Measurements from ENCODE around the gene LRP2.
"Not testable (repeated sequence)": the region's sequence is repeated elsewhere in the genome, so short reads cannot be mapped to it uniquely, and the experiment has no call there.

Gene LRP2

DNA sequence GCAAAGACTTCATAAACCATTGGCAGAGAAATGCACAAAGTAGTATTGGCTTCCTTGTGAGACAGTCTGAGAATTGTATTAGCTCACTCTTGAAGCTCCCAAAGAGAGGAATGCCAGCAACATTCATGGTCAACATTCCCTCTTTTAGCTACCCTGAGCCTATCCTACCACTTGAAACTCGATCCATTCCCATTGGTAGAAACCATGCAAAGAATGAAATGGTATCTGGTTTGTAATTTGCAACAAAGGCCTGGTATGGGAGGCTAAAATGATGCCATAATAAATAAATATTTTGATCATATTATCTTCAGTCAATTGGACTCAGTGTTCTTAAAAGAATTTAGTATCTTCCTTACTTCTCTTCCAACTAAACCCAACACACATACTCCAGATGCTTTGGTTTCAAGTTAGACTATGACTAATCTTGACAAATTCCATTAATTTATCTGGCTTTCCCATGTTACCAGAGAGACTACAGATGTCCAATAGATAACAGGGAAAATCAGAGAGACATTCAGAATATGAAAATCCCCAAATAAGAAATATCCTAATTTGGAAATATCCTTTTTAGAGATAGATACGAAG lies 190.1 kb downstream of the LRP2 start:
- DNase-seq = no peak

GRCh38 chr2:169165791-169166190 lies 196.5 kb downstream of the LRP2 start:
- DNase-seq = no peak

- no peak for DNase-seq
These were observed 198.0 kb downstream of the LRP2 start for GRCh38 chr2:169164311-169164710.

DNA sequence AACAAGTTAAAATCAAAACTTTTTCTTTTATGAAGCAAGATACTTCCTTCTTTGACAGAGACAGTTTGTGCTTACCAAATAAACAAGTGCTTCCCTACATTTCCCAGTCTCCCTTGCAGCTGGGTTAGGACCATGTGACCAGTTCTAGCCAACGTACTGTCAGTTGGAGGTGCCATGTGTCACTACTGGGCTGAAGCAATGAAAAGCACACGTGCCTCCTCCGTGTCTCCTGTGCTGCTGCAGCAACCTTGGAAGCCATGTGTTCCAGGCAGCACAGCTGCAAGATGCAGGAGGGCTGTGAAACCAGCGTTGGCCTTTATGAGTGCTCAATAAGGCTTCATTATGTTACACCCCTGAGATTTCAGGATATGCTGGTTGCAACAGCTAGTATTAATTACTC lies 199.7 kb downstream of the LRP2 start:
- DNase-seq = no peak

- no peak for DNase-seq
These were observed 201.3 kb downstream of the LRP2 start for GRCh38 chr2:169160926-169161481.

DNA sequence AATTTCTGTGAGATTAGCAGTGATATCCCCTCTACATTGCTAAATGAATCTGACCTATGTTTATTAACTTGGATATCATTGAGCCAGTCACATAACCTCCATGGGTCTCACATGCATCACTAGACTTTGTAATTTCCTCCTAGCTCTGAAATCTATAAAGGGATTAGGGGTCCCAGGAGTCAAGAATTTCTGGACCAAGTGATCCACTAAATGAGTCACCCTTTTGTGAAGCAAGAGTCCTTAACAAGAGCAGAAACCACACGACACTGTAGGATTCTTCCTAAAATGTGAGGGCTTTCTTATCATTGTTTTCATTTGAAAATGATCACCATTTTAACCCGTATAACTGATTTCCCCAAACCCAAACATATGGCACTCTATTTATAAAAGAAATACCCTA lies 202.6 kb downstream of the LRP2 start:
- DNase-seq = no peak

DNA sequence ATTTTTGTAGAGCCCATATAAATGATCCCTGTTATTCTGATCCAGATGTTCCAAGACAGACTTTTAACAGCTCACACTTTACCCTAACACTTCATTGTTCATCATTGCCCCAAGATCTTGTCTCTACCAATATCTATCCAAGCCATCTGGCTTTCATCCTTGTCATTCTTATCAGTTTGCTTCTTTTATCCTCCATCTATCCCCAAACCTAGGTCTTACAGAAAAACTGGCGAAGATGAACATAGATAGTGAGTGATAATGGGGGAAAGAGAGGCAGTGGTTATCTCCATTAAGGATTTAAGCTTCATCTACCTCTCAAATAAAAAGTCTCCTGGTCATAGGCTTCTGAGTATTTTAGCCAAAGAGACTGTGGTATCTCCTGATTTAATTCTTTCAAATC lies 203.5 kb downstream of the LRP2 start:
- no peak for DNase-seq

GRCh38 chr2:169146220-169146619 lies 216.1 kb downstream of the LRP2 start:
- DNase-seq = no peak

DNA sequence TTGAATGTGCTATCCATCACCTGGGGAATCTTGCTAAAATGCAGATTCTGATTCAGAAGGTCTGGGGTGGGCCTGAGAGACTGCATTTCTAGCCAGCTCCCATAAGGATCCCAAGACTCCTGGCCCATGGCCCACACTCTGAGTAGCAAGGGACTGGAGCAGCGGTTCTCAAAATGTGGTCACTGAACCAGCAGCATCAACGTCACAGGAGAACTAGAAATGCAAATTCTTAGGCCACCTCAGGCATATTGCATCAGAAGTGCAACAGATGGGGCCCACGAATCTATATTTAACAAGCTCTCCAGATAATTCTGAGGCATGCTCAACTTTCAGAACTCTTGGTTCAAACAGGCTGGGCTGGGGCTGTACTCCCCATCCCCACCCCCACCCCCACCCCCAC lies 218.3 kb downstream of the LRP2 start:
- DNase-seq = no peak

DNA sequence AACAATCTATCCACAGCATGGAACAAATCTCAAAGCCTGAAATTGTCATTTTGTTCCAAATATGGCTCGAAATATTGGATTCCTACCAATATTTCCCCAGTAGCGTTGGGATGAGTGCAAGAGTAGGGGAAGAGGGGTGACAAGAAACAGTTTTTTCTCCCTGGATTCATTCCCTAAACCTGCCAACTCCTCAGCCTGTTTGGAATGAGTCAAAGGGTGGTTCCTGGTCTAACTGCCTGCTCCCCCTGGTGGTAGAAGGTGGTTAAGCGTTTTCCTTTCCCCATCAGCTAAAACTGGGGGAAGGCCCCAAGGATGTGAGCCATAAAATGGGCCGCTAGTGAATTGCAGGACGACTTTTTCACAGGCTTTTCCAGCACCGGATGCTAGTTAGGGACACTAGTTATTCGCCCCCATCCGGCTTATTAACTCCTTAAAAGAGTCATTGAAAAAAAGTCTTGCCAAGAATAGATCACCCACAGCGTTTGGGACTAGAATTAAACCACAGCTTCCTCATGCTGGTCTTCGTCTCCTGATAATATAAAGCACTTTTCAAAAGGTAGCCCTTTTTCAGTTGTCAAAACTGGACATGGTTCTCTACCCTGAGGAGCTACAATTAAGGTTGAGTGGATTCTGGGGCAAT lies 220.5 kb downstream of the LRP2 start:
- DNase-seq = peak; percentile 35 to 90

DNA sequence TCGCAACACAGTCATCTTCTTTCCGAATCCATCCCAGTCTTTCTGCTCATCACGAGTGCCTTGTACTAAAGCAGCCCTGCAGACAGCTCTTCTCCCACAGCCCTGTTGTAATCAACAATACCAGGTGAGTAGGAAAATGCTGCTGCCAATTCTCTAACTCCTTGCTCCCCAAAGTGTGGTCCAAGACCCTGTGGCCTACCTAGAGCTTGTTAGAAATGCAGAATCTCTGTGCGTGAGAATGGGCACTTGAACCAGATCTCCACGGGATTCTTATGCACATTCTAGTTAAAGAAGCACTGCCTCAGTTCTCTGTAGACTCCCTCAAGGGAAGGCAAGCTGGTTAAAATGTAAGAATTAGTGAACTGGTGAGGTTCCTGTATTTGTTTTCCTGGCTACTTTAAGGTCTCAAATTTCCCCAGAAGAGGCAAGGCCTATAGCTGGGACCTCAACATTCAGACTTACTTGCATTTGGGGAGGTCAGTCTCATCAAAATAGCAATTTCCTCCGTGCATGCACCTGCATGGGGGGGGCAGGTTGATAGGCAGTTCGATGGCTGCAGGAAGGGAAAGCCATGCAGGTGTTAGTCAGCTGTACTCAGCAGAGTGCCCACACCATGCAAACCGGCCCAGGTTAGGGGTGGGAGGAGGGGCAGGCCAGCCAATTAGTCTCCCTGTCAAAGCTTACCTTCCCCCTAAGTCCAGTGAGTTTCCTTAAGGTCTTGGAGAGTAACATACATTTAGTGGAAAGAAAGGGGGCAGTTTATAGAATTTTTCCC lies 222.2 kb downstream of the LRP2 start:
- no peak for DNase-seq

GRCh38 chr2:169139145-169139544 lies 223.2 kb downstream of the LRP2 start:
- DNase-seq = no peak

DNA sequence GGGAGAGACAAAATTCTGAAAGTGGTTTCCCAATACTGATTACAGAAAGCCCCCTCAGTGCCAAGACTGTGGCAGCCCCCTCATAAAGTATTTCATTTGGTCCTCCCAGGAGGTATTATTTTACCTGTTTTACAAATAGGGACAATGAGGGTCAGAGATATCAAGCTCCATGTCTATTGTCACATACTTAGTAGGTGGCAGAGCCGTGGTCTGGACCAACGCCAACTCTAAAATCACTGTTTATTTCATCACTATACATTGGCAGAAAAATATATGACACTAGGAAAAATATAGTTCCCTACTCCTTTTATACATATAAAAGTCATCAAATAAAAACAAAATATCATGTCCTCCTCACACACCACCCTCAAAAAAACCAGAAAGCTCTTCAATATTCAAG lies 224.4 kb downstream of the LRP2 start:
- no peak for DNase-seq

DNA sequence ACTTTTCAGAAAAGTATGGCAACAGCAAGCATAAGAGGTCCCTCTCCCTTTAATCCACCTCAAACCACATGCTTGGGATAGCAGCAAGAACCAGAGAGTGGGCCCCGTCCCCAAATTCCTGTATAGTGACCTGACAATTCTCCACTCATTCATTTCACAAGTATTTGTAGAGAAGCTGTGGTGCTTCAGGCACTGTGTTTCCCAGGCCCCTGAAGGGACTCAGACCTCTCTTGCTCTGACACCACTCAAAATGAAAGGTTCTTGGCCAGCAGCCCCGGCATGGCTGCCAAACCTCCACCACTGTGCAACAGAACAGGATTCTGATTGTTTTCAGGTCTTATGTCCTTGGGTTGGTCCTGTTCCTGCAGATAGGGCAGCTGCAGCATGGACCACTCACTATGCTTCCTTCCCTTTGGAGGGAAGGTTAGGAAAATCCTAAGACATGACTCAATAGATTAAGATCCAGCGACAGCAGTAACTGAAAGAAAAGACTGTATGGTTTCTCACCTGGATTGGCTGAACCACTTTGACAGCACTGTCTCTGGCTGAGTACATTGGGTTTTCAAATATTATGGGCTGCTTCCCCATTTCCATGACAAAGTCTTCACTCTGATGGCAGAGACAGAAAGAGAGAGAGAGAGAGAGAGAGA lies 225.3 kb downstream of the LRP2 start:
- DNase-seq = no peak

DNA sequence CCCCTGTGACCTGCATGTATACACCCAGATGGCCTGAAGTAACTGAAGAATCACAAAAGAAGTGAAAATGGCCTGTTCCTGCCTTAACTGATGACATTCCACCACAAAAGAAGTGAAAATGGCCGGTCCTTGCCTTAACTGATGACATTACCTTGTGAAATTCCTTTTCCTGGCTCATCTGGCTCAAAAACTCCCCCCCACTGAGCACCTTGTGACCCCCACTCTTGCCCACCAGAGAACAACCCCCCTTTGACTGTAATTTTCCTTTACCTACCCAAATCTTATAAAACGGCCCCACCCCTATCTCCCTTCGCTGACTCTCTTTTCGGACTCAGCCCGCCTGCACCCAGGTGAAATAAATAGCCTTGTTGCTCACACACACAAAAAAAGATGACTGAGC lies 225.9 kb downstream of the LRP2 start:
- DNase-seq = not testable (repeated sequence)

GRCh38 chr2:169134272-169134671 lies 228.1 kb downstream of the LRP2 start:
- not testable (repeated sequence) for DNase-seq

DNA sequence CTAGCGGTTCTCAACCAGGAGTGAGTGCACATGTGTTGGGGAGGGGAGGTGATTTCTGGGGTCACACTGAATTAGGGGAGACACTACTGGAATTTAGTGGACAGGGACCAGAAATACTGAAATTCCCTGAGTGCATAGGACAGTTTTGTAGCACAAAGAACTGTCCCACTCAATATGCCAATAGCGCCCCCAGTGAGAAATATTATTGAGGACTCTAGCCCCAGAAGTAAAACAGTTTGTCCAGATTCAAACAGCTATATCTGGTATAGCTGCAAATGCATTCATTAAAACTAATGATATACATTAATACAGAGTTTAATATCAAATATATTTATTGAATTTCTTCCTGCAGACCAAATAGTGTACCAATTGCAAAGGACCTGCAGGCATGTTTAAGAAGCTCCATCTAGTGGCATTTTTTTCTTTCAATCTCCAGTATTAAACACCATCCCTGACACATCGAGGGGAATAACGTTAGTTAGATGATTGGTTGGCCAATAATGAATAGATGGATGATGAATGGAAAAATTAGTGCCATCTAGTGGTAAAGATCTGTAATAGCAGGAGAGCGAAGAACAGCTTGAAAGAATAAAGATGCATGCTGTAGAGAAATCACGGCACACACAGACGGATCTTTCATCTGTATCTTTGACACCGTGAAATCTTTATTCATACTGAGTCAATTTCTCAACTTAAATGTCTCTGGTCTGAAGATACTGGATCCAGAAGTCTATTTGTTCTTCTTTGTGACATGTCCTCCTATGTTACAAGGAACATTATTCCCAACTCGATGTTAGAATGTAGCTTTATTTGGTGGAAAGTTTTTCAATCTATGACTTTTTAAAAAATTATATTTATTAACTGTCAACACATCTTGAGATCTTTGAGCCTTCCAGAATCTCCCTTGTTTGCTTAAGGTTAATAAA lies 230.5 kb downstream of the LRP2 start:
- DNase-seq = peak; percentile 77 to 84

DNA sequence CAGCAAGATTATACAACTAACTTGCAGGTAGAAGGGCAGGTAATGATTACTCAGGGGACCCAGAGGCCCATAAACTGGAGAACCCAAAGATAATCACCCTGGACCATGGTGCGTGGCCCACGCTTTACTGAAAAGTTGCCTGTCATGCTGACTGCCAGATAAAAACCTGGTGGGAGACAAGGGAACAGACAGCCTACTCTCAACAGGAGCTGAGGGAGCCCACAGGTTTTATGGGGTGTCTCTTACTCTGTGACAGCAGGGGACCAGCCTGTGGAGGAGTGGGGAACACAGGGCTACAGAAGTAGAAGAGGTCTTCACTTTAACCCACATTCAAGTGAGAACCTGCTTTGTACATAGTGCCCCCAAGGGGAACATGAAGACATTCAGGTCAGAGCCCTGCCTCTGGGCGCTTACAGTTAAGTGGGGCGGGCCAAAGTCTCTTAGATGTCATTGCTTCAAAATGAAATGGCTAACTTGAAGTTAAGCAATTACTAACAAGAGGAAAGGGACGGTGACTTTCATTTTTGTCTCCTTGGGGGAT lies 232.6 kb downstream of the LRP2 start:
- DNase-seq = no peak

DNA sequence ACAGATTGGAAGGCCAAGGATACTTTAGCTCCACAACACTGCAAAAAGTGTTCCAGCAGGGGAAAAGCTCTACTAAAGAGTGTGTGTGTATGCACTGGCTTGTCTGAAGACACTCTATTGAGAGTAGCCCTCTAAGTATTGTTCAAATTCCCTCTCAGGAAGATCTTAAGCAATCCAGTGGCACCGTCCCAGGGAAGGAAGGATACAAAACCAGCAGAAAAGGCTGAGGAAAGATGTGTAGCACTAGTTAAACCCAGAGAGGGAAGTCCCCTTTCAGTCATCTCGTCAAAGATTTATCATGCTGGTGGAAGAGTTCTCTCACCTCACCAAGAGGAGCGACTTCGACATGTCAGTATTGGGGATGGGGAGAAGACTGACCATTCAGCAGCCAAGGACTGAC lies 242.5 kb downstream of the LRP2 start:
- DNase-seq = no peak

DNA sequence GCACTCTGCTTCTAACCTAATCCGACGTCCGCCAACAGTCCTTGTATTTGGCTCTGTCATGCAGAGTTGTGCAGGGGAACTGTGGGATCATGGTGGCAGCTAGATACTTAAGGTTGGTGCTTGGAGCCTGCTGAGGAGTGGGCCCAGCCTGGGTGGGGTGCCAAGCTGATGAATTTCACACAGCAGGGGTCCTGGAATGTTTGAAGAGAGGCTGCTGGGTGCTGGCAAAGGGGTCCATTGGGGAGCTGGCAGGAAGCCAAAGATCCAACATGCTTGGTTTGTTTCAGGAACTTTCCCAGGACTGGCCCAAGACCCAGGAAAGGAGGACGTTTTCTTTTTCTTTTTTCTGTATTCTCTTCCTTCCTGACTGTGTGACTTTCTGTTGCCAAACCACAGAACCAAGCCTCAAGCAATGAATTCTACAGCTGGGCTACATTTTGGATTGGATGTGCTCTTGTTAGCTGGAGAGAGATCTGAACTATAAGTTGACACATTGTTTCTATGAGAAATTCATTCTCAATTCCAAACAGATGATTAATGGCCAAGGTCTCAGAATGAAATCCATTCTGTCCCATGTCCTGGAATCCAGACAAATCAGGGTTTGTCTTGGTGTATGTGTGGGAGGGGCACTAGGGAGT lies 243.1 kb downstream of the LRP2 start:
- DNase-seq = no peak

DNA sequence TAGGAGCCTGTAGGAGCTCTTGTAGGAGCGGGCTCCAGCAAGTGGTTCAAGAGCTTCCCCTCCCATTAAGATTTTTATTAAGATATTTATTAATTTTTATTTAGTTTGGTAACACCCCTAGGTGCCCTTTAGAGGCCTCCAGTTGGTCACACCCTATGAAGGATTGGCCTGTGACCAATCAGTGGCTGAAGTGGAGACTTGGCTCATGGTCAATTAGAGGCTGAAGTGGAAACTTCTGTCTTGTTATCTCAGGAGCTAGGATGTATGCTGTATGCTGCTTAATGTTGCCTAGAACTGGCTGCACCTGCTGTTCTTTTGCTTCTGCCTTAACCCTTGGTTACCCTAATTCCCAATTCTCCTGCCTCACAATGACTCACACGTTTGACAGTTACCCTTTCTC lies 244.3 kb downstream of the LRP2 start:
- no peak for DNase-seq

DNA sequence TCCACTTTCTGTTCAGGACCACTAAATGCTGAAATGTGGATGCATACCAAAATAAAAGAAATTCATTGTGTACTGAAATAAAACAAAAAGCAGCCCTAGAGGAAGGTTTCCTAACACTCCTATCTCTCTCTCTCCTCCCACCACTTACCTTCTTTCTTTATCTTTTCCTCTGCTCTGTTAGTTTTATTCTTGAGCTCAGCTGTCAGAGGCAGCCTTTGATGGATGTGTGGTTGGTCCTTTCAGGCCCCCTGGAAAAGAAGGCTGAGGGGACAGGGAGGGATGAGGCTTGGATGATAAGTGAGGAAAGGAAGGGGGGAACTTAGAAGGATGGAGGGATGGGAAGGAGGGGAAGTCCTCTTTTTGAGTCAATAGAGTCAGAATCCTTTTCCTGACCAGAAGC lies 245.3 kb downstream of the LRP2 start:
- no peak for DNase-seq

Data from inflammatory macrophage treated with lipopolysaccharide for 1 hour (primary cell).